A673 (cell line): Measurements from ENCODE around the gene METTL9.

Experiments used
- CTCF ChIP-seq: fragments of 300-800, 200-600 bp; sonication (generic); conservative IDR thresholded peaks from 2 replicates; pipeline ENCODE4 v1.5.1; 2017; ENCODE audit warnings: low read depth, mild to moderate bottlenecking, antibody characterized with exemption, low read length, moderate library complexity, mixed read lengths
- EZH2 ChIP-seq: fragments of 200-600 bp; sonication (generic); IDR thresholded peaks from 2 replicates; pipeline ENCODE4 v1.6.1; 2017; ENCODE audit warnings: borderline replicate concordance, low read depth, mild to moderate bottlenecking, mixed read lengths, antibody characterized with exemption, low read length; ENCODE audit not compliant: poor library complexity, severe bottlenecking

- TF ChIP-seq CTCF, result no peak
- TF ChIP-seq EZH2, result no peak
Measured at GRCh38 chr16:21667575-21667974, 68.2 kb downstream of the METTL9 start.
